ENCODE measurements around the gene PPFIBP1.
A peak's percentile ranks its signal among the peaks of the same experiment; 100 is the strongest.
"Not testable (repeated sequence)": the region's sequence is repeated elsewhere in the genome, so short reads cannot be mapped to it uniquely, and the experiment has no call there.

The PPFIBP1 gene

GRCh38 chr12:27631813-27632491 lies 107.9 kb downstream of the PPFIBP1 start:
- no peak for DNase-seq

GRCh38 chr12:27635349-27635972 lies 111.5 kb downstream of the PPFIBP1 start:
- DNase-seq, result peak; percentile 21 to 53

- DNase-seq, result not testable (repeated sequence)
Measured at GRCh38 chr12:27636569-27636968, 112.6 kb downstream of the PPFIBP1 start.

GRCh38 chr12:27637524-27637923 lies 113.5 kb downstream of the PPFIBP1 start:
- DNase-seq, result no peak

- no peak for DNase-seq
Measured at GRCh38 chr12:27639265-27639664, 115.3 kb downstream of the PPFIBP1 start.

- DNase-seq, result not testable (repeated sequence)
Measured at GRCh38 chr12:27640566-27641200, 116.7 kb downstream of the PPFIBP1 start.

- not testable (repeated sequence) for DNase-seq
Measured at GRCh38 chr12:27642361-27642760, 118.4 kb downstream of the PPFIBP1 start.

- DNase-seq, result not testable (repeated sequence)
Measured at GRCh38 chr12:27642892-27643291, 118.9 kb downstream of the PPFIBP1 start.

GRCh38 chr12:27644158-27644845 lies 120.3 kb downstream of the PPFIBP1 start:
- peak; percentile 5 to 62 for DNase-seq

GRCh38 chr12:27645671-27646070 lies 121.7 kb downstream of the PPFIBP1 start:
- no peak for DNase-seq

GRCh38 chr12:27646149-27646548 lies 122.1 kb downstream of the PPFIBP1 start:
- DNase-seq, result no peak

- DNase-seq, result no peak
Measured at GRCh38 chr12:27650011-27650410, 126.0 kb downstream of the PPFIBP1 start.

GRCh38 chr12:27651201-27651600 lies 127.2 kb downstream of the PPFIBP1 start:
- DNase-seq, result no peak

GRCh38 chr12:27652174-27652763 lies 128.3 kb downstream of the PPFIBP1 start:
- peak; percentile 20 to 68 for DNase-seq

- DNase-seq, result no peak
Measured at GRCh38 chr12:27653661-27654060, 129.7 kb downstream of the PPFIBP1 start.

- not testable (repeated sequence) for DNase-seq
Measured at GRCh38 chr12:27655476-27655875, 131.5 kb downstream of the PPFIBP1 start.

- DNase-seq, result no peak
Measured at GRCh38 chr12:27657296-27657695, 133.3 kb downstream of the PPFIBP1 start.

- no peak for DNase-seq
Measured at GRCh38 chr12:27665704-27666103, 141.7 kb downstream of the PPFIBP1 start.

- DNase-seq, result no peak
Measured at GRCh38 chr12:27666510-27666909, 142.5 kb downstream of the PPFIBP1 start.

- DNase-seq, result no peak
Measured at GRCh38 chr12:27667540-27667939, 143.5 kb downstream of the PPFIBP1 start.

GRCh38 chr12:27672051-27672450 lies 148.0 kb downstream of the PPFIBP1 start:
- no peak for DNase-seq

GRCh38 chr12:27672643-27673042 lies 148.6 kb downstream of the PPFIBP1 start:
- no peak for DNase-seq

GRCh38 chr12:27673101-27673718 lies 149.2 kb downstream of the PPFIBP1 start:
- no peak for DNase-seq
